Vagina (tissue), 2 donors: ENCODE measurements around the gene CDAN1. TPM values are rescaled to one million over a fixed set of nuclear protein-coding genes. Genes with fewer than 3 reads are reported as not detected.
A peak's percentile ranks its signal among the peaks of the same experiment; 100 is the strongest.

ENCODE experiments used
- DNase-seq, 2 donors: peaks; one replicate each; pipeline ENCODE4 v3.0.0-alpha.2; 2017; ENCODE audit errors: extremely low spot score in 2 of 2
- H3K27ac ChIP-seq: fragments of 200-600 bp; sonication (generic); one replicate; pipeline ENCODE4 v1.5.1; 2019
- H3K27me3 ChIP-seq: fragments of 200-600 bp; sonication (generic); one replicate; pipeline ENCODE4 v1.5.1; 2019
- H3K36me3 ChIP-seq, 2 donors: fragments of 200-600 bp; sonication (generic); one replicate each; pipeline ENCODE4 v1.5.1; 2017 to 2019
- H3K4me1 ChIP-seq: fragments of 200-600 bp; sonication (generic); one replicate; pipeline ENCODE4 v1.5.1; 2019
- H3K4me3 ChIP-seq, 2 donors: fragments of 200-600 bp; sonication (generic); 1 replicate in 1 of 2; 2 replicates in 1 of 2; pipeline ENCODE4 v1.5.1; 2016 to 2019
- H3K9me3 ChIP-seq: fragments of 200-600 bp; sonication (generic); one replicate; pipeline ENCODE4 v1.5.1; 2019
- POLR2A ChIP-seq, 2 donors: fragments of 450-650 bp; IDR thresholded peaks; one replicate each; pipeline ENCODE4 v1.6.1; 2017; ENCODE audit warnings: antibody characterized with exemption in 2 of 2, mild to moderate bottlenecking in 2 of 2, moderate library complexity in 2 of 2
- POLR2AphosphoS5 ChIP-seq, 2 donors: sonication (generic); formaldehyde crosslinking; IDR thresholded peaks; one replicate each; pipeline ENCODE4 v1.9.0; 2017; ENCODE audit warnings: antibody characterized with exemption in 2 of 2, mild to moderate bottlenecking in 2 of 2, low read depth in 1 of 2; ENCODE audit not compliant: insufficient read depth in 1 of 2
- intact Hi-C: fragments of 100-400 bp; cut with DNase I; formaldehyde crosslinking; loops from one replicate; pipeline ENCODE4 v1.15.1; 2023
- total RNA-seq: library from RNA; depleted of rRNA; stranded (reverse); fragments of >200 nt; gene quantifications from one replicate; pipeline ENCODE4 v1.2.3, GENCODE V29; 2016
- TF ChIP-seq, protein P1 (sequence below), 3 experiments: fragments of 450-650 bp in 2 of 3; fragments of 200-600 bp in 1 of 3; sonication (generic) in 1 of 3; IDR thresholded peaks; one replicate each; pipeline ENCODE4 v1.5.1; 2017 to 2019; ENCODE audit warnings: antibody characterized with exemption in 3 of 3, mild to moderate bottlenecking in 2 of 3, moderate library complexity in 2 of 3

Gene CDAN1
- total RNA-seq, 1 donor from 2014 or later = 10.3 TPM

DNA sequence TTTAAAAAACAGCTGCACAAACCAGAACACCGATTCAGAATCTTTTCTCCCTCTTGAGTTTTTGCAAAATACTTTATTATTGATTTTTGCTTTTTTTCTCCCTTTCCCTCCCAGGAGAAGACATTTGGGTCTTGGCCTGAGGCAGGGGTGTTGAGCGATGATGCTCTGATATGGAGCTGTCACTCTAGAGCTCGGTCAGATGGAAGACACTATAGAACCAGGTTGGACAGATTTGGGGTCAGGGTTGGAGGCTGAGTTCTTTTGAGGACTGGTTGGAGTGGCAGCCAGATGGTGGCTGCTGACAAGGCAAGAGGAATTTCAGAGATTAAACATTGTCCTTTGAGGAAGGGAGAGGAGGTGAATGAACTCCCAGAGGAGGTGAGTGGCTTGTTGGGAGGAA is 16.9 kb downstream of the CDAN1 start:
- Histone ChIP-seq H3K27me3 (no peaks in the 10 kb centered on the region), H3K4me3 (no peak overlapping the region), H3K4me1 (no peaks in the 10 kb centered on the region), H3K27ac (no peak overlapping the region), H3K9me3 (no peaks in the 10 kb centered on the region), H3K36me3 (peaks cover 0 to 52% of the 10 kb centered on the region in 2 donors)
- intact Hi-C loops = no loop called here
- no peak for DNase-seq
- TF ChIP-seq, protein P1, sequence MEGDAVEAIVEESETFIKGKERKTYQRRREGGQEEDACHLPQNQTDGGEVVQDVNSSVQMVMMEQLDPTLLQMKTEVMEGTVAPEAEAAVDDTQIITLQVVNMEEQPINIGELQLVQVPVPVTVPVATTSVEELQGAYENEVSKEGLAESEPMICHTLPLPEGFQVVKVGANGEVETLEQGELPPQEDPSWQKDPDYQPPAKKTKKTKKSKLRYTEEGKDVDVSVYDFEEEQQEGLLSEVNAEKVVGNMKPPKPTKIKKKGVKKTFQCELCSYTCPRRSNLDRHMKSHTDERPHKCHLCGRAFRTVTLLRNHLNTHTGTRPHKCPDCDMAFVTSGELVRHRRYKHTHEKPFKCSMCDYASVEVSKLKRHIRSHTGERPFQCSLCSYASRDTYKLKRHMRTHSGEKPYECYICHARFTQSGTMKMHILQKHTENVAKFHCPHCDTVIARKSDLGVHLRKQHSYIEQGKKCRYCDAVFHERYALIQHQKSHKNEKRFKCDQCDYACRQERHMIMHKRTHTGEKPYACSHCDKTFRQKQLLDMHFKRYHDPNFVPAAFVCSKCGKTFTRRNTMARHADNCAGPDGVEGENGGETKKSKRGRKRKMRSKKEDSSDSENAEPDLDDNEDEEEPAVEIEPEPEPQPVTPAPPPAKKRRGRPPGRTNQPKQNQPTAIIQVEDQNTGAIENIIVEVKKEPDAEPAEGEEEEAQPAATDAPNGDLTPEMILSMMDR (IDR thresholded peaks at IDR 0.05) = no peak
- TF ChIP-seq POLR2A (IDR thresholded peaks at IDR 0.05) (no peak), POLR2AphosphoS5 (IDR thresholded peaks at IDR 0.05; ENCODE audit: insufficient read depth in 1 of 2, low read depth in 1 of 2) (no peak)

DNA sequence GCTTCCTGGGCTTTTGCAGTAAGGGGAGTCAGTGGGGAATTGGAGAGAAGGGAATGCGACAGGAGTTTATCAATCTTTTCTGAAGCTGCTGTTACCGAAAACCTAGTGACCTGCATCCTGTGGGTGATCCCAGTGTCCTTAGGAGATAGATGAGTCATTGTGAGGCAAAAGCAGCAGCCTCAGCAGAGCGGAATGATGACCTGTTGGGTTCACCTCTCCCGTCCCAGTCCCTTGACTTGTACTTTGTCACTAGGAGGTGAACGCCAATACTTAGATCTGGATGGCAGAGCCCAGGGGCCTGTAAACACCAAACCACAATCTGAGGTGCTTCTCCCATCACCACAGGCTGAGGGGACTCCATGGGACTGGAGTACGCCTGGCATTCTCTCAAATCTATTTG is 17.9 kb downstream of the CDAN1 start:
- DNase-seq = no peak
- Histone ChIP-seq H3K4me3 (no peak overlapping the region), H3K9me3 (no peaks in the 10 kb centered on the region), H3K4me1 (no peaks in the 10 kb centered on the region), H3K27ac (no peak overlapping the region), H3K36me3 (peaks cover 0 to 42% of the 10 kb centered on the region in 2 donors), H3K27me3 (no peaks in the 10 kb centered on the region)
- TF ChIP-seq POLR2A (IDR thresholded peaks at IDR 0.05) (no peak), POLR2AphosphoS5 (IDR thresholded peaks at IDR 0.05; ENCODE audit: insufficient read depth in 1 of 2, low read depth in 1 of 2) (no peak)
- TF ChIP-seq, protein P1 (IDR thresholded peaks at IDR 0.05) = no peak
- intact Hi-C loops = no loop called here

DNA sequence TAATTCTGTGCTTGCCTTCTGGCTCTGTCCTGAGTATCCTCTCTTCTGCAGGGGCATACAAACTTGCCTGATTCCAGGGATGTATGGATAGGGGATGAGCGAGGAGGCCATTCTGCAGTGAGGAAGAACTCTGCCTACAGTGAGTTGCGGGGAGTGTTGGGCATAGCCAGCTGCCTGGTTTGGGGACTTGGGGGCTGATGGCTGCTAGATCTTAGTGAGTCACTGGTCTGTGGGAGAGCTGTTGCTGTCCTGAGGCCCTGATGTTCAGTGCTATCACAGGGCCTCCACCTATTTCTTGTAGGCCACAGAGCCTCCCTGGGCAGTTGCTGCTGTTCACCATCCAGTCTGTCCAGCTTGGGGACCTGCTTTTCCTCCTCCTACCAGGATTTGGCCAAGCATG is 20.3 kb downstream of the CDAN1 start:
- peaks cover 0 to 29% of the 10 kb centered on the region in 2 donors for H3K36me3 ChIP-seq
- intact Hi-C loops = no loop called here
- H3K27me3 ChIP-seq = no peaks in the 10 kb centered on the region
- no peaks in the 10 kb centered on the region for H3K9me3 ChIP-seq
- TF ChIP-seq POLR2AphosphoS5 (IDR thresholded peaks at IDR 0.05; ENCODE audit: insufficient read depth in 1 of 2, low read depth in 1 of 2) = no peak
- TF ChIP-seq POLR2A (IDR thresholded peaks at IDR 0.05) = no peak
- TF ChIP-seq, protein P1 (IDR thresholded peaks at IDR 0.05) = no peak
- H3K4me3 ChIP-seq = no peak overlapping the region
- peak in 1 of 2 donors; percentile 71 for DNase-seq
- no peak overlapping the region for H3K27ac ChIP-seq
- no peaks in the 10 kb centered on the region for H3K4me1 ChIP-seq

DNA sequence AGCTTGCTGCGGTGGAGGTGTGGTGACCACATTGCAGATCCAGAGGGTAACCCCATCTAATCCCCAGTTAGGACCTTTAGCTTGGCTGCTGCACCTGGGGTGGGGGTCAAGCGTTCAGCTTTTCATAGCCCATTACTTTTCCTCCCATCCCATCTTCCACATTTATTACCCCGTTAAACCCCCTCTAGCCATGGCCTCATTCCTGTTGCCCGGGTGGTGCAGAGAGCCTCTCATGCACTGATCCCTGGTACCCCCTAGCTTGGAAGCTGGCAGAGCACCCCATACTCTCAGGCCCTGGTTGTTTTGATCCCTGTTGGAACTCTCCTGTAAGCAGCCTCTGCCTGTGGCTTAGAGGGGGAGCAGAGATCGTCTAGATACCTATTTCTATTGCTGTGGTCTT is 20.8 kb downstream of the CDAN1 start:
- DNase-seq = peak in 1 of 2 donors; percentile 47
- no peak for TF ChIP-seq POLR2AphosphoS5 (IDR thresholded peaks at IDR 0.05; ENCODE audit: insufficient read depth in 1 of 2, low read depth in 1 of 2)
- no peak for TF ChIP-seq POLR2A (IDR thresholded peaks at IDR 0.05)
- TF ChIP-seq, protein P1 (IDR thresholded peaks at IDR 0.05) = no peak
- no peaks in the 10 kb centered on the region for H3K9me3 ChIP-seq
- intact Hi-C loops = no loop called here
- H3K27me3 ChIP-seq = no peaks in the 10 kb centered on the region
- H3K36me3 ChIP-seq = peaks cover 0 to 29% of the 10 kb centered on the region in 2 donors
- H3K4me3 ChIP-seq = no peak overlapping the region
- no peak overlapping the region for H3K27ac ChIP-seq
- no peaks in the 10 kb centered on the region for H3K4me1 ChIP-seq

DNA sequence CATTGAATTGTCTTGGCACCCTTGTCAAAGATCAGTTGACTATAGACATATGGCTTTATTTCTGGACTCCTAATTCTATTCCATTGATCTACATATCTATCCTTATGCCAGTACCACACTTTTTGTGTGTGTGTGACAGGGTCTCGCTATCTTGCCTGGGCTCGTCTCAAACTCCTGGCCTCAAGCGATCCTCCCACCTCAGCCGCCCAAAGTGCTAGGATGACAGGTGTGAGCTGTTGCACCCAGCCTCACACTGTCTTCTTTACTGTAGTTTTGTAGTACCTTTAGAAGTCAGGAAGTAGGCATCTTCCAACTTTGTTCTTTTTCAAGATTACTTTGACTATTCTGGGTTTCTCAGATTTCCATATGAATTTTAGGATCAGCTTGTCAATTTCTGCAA is 24.3 kb downstream of the CDAN1 start:
- Histone ChIP-seq H3K4me3 (no peak overlapping the region), H3K36me3 (peaks cover 0 to 3% of the 10 kb centered on the region in 2 donors), H3K4me1 (peaks cover 9% of the 10 kb centered on the region), H3K27me3 (no peaks in the 10 kb centered on the region), H3K27ac (no peak overlapping the region), H3K9me3 (no peaks in the 10 kb centered on the region)
- intact Hi-C loops = no loop called here
- no peak for TF ChIP-seq POLR2AphosphoS5 (IDR thresholded peaks at IDR 0.05; ENCODE audit: insufficient read depth in 1 of 2, low read depth in 1 of 2)
- TF ChIP-seq, protein P1 (IDR thresholded peaks at IDR 0.05) = no peak
- TF ChIP-seq POLR2A (IDR thresholded peaks at IDR 0.05) = no peak
- no peak for DNase-seq
